K562 (cell line): Measurements from ENCODE around the gene BTN3A1. TPM values are rescaled to one million over a fixed set of nuclear protein-coding genes. Genes with fewer than 3 reads are reported as not detected.

Experiments used
- ATAC-seq: fragments of 200-7000 bp; cut with Tn5 transposase; 3 replicates; pipeline ENCODE4 v1.9.1; 2020; ENCODE audit warnings: moderate library complexity
- BruUV-seq: library from RNA; stranded (reverse); fragments of 400-500 nt; replicated peaks from 2 replicates; lab custom pipeline; 2021; lab: Mats Ljungman, UMichigan
- CTCF ChIA-PET: fragments of 300-600 bp; formaldehyde crosslinking; extraction: SDS; loops from one replicate; lab custom pipeline; 2021; ENCODE audit warnings: low intra/inter-chr PET ratio; lab: Yijun Ruan, JAX
- POLR2A ChIA-PET: fragments of 300-600, 350-650 bp; sonication (Branson Sonifier 250); formaldehyde crosslinking; extraction: SDS; loops from one replicate; lab custom pipeline; 2021; ENCODE audit warnings: antibody characterized with exemption, inconsistent platforms; lab: Yijun Ruan, JAX
- DNase-seq, 4 experiments: peaks; one replicate each; pipeline versions ENCODE4 v3.0.0 to v3.0.0-alpha.2; 2011 to 2018; ENCODE audit warnings: low spot score in 3 of 4, mixed read lengths in 3 of 4; ENCODE audit errors: extremely low read depth in 1 of 4
- FAIRE-seq: peaks from 2 replicates; lab custom pipeline; 2011; peaks lifted over from hg19 to GRCh38; lab: Jason Lieb, UNC
- H2AFZ ChIP-seq: 2 replicates; pipeline ENCODE4 v1.6.0; 2011; ENCODE audit warnings: low read depth, low read length, control low read depth, inconsistent platforms
- H3K27ac ChIP-seq: fragments of 200-600 bp; 3 replicates; pipeline ENCODE4 v1.8.0; 2011; ENCODE audit warnings: low read depth, mild to moderate bottlenecking, control low read depth, inconsistent platforms, low read length, moderate library complexity, mixed read lengths; ENCODE audit errors: extremely low read depth
- H3K27me3 ChIP-seq, 2 experiments: fragments of 300-600 bp in 1 of 2; 2 replicates in 1 of 2; 3 replicates in 1 of 2; pipeline versions ENCODE4 v1.6.0 to v1.8.0; 2011; ENCODE audit warnings: inconsistent platforms in 2 of 2, low read length in 2 of 2, mild to moderate bottlenecking in 1 of 2, mixed read lengths in 1 of 2, moderate library complexity in 1 of 2; ENCODE audit not compliant: control insufficient read depth in 2 of 2, insufficient read depth in 2 of 2
- H3K36me3 ChIP-seq: fragments of 300-600 bp; 3 replicates; pipeline ENCODE4 v1.8.0; 2011; ENCODE audit warnings: mild to moderate bottlenecking, low read length, inconsistent platforms; ENCODE audit not compliant: control insufficient read depth, insufficient read depth
- H3K4me1 ChIP-seq, 2 experiments: fragments of 200-600 bp in 1 of 2; replicated peaks in 1 of 2; 2 replicates in 1 of 2; 3 replicates in 1 of 2; pipeline versions ENCODE4 v1.5.1 to v1.8.0; 2011; ENCODE audit warnings: inconsistent platforms in 2 of 2, low read length in 2 of 2, mild to moderate bottlenecking in 1 of 2, mixed read lengths in 1 of 2, moderate library complexity in 1 of 2; ENCODE audit not compliant: control insufficient read depth in 2 of 2, insufficient read depth in 2 of 2
- H3K4me2 ChIP-seq: 2 replicates; pipeline ENCODE4 v1.6.1; 2011; ENCODE audit warnings: low read length, control low read depth, inconsistent platforms, mixed read lengths; ENCODE audit not compliant: insufficient read depth
- H3K4me3 ChIP-seq: fragments of 200-600 bp; sonication (generic), shearing (Covaris generic); 2 replicates; pipeline ENCODE4 v1.5.1; 2016; ENCODE audit warnings: control low read depth, inconsistent platforms
- H3K79me2 ChIP-seq: fragments of 200-600 bp; 3 replicates; pipeline ENCODE4 v1.8.0; 2011; ENCODE audit warnings: low read length, inconsistent platforms; ENCODE audit not compliant: control insufficient read depth, insufficient read depth
- H3K9ac ChIP-seq, 2 experiments: 2 replicates each; pipeline versions ENCODE4 v1.6.0 to v1.6.1; 2011; ENCODE audit warnings: low read depth in 2 of 2, low read length in 2 of 2, control low read depth in 1 of 2, inconsistent platforms in 1 of 2, mild to moderate bottlenecking in 1 of 2, mixed read lengths in 1 of 2; ENCODE audit not compliant: insufficient read depth in 1 of 2
- H3K9me1 ChIP-seq: one replicate; pipeline ENCODE4 v1.6.0; 2011; ENCODE audit warnings: inconsistent platforms, mild to moderate bottlenecking, low read length, moderate library complexity; ENCODE audit not compliant: control insufficient read depth, insufficient read depth
- H3K9me3 ChIP-seq: replicated peaks from 2 replicates; pipeline ENCODE4 v1.5.1; 2011; ENCODE audit warnings: low read depth, low read length, inconsistent platforms; ENCODE audit not compliant: control insufficient read depth, insufficient read depth
- H4K20me1 ChIP-seq: replicated peaks from 2 replicates; pipeline ENCODE4 v1.6.1; 2011; ENCODE audit warnings: low read length, inconsistent platforms, mixed read lengths; ENCODE audit not compliant: control insufficient read depth, insufficient read depth
- ARHGAP35 ChIP-seq: fragments of 450-650 bp; IDR thresholded peaks from 2 replicates; pipeline ENCODE4 v1.6.1; 2018; ENCODE audit not compliant: partially characterized antibody
- ATF4 ChIP-seq: fragments of 450-650 bp; formaldehyde crosslinking; IDR thresholded peaks from 2 replicates; pipeline ENCODE4 v1.4.0; 2022; ENCODE audit warnings: mild to moderate bottlenecking, moderate library complexity
- BRF1 ChIP-seq: IDR thresholded peaks from 3 replicates; pipeline ENCODE4 v1.6.1; 2011; ENCODE audit warnings: borderline replicate concordance, mild to moderate bottlenecking; ENCODE audit not compliant: insufficient read length; ENCODE audit errors: extremely low read depth
- GMEB1 ChIP-seq: fragments of 250-450 bp; sonication (Bioruptor Pico); IDR thresholded peaks from 2 replicates; pipeline ENCODE4 v1.4.0; 2020; ENCODE audit warnings: mild to moderate bottlenecking
- LCOR ChIP-seq: sonication (generic); formaldehyde crosslinking; IDR thresholded peaks from 2 replicates; pipeline ENCODE4 v1.8.0; 2022; ENCODE audit warnings: mild to moderate bottlenecking, missing genetic modification reagents
- NFRKB ChIP-seq: fragments of 450-650 bp; IDR thresholded peaks from 2 replicates; pipeline ENCODE4 v1.6.1; 2016; ENCODE audit warnings: low read depth
- POLR2A ChIP-seq: fragments of 450-650 bp; conservative IDR thresholded peaks from 2 replicates; pipeline ENCODE4 v1.6.1; 2016
- POLR3G ChIP-seq: IDR thresholded peaks from 2 replicates; pipeline ENCODE4 v1.6.1; 2011; ENCODE audit not compliant: insufficient read length, insufficient replicate concordance; ENCODE audit errors: extremely low read depth
- SP1 ChIP-seq: sonication (generic); formaldehyde crosslinking; IDR thresholded peaks from 2 replicates; pipeline ENCODE4 v1.8.1; 2022; ENCODE audit warnings: mild to moderate bottlenecking, missing genetic modification reagents
- SPI1 ChIP-seq: IDR thresholded peaks from 2 replicates; pipeline ENCODE4 v1.6.1; 2011; ENCODE audit warnings: low read depth, low read length, control low read depth, borderline replicate concordance
- SRSF1 ChIP-seq: fragments of 200-400 bp; formaldehyde crosslinking; IDR thresholded peaks from 2 replicates; pipeline ENCODE4 v1.6.1; 2017; ENCODE audit warnings: mild to moderate bottlenecking, low read depth, low read length, moderate library complexity
- TCF3 ChIP-seq: sonication (generic); formaldehyde crosslinking; IDR thresholded peaks from 2 replicates; pipeline ENCODE4 v1.4.0; 2020; ENCODE audit warnings: mild to moderate bottlenecking, missing genetic modification reagents
- TCF7 ChIP-seq: sonication (generic); IDR thresholded peaks from 2 replicates; pipeline ENCODE4 v1.6.1; 2016; ENCODE audit warnings: antibody characterized with exemption, borderline replicate concordance
- U2AF1 ChIP-seq: fragments of 200-400 bp; formaldehyde crosslinking; optimal IDR thresholded peaks from 2 replicates; pipeline ENCODE3; 2017; ENCODE audit warnings: mild to moderate bottlenecking, low read depth, low read length, moderate library complexity
- WGBS: fragments of 100-300 bp; shearing (Covaris generic); methylation state at CpG from one replicate; pipeline ENCODE4 v1.1.6; 2016; ENCODE audit warnings: low coverage, mixed read lengths; ENCODE audit not compliant: insufficient coverage; ENCODE audit errors: missing lambda C conversion rate; 5-methylcytosine and 5-hydroxymethylcytosine counted together
- in situ Hi-C: fragments of 300-500 bp; cut with MboI; formaldehyde crosslinking; loops from 4 replicates; pipeline ENCODE4 v1.15.0; 2018; ENCODE audit warnings: inconsistent platforms, mixed read lengths
- intact Hi-C: fragments of 100-400 bp; cut with micrococcal nuclease; formaldehyde crosslinking; loops from 2 replicates; pipeline ENCODE4 v1.14.2; 2022
- polyA plus RNA-seq, 8 experiments: library from polyadenylated mRNA; depleted of rRNA in 4 of 8; stranded (reverse) in 5 of 8; unstranded in 3 of 8; fragments of >200 nt; fragmentation: Nextera tagmentation in 2 of 8; fragmentation: Illumina TruSeq in 1 of 8; extraction: Ambion mirVana in 2 of 8; extraction: Trizol in 1 of 8; gene quantifications; 2 replicates each; pipeline versions ENCODE4 v1.2.1 to v1.2.3, GENCODE V29; 2011 to 2014; ENCODE audit warnings: inconsistent platforms in 1 of 8, missing spikeins in 1 of 8
- total RNA-seq, 7 experiments: library from RNA; depleted of rRNA in 6 of 7; stranded (reverse); fragments of >200 nt in 6 of 7; fragmentation: Illumina TruSeq in 2 of 7; extraction: Trizol in 2 of 7; gene quantifications; 2 replicates each; pipeline versions ENCODE4 v1.2.1 to v1.2.3, GENCODE V29; 2011 to 2021; ENCODE audit warnings: low replicate concordance in 1 of 7

Gene BTN3A1
- total and polyA plus RNA-seq, 9 of the 15 experiments (the other 6 are each of a cell fraction or from before 2014, with no cell fraction given) = 0.84 to 8.5 (median 3.9) TPM

GRCh38 chr6:26412954-26413353 is 10.9 kb downstream of the BTN3A1 start:
- no peak for ATAC-seq
- H3K4me1 ChIP-seq = peaks cover 3 to 5% of the 10 kb centered on the region in 2 experiments; a peak in 3 of 5 replicates
- no peaks in the 10 kb centered on the region for H3K27me3 ChIP-seq
- WGBS = 54% methylated on average over 4 of the region's 4 CpGs
- no peaks in the 10 kb centered on the region for H3K36me3 ChIP-seq
- no peaks in the 10 kb centered on the region for H3K9me1 ChIP-seq
- CTCF ChIA-PET = no interaction called here
- no peak overlapping the region for H2AFZ ChIP-seq
- peak overlapping the region in 1 of 2 experiments; percentile 30; a peak in 1 of 4 replicates for H3K9ac ChIP-seq
- no peak for TF ChIP-seq U2AF1
- 0 out of 2 replicates have a peak, but pooled peaks have one; percentile 15 for TF ChIP-seq SPI1
- TF ChIP-seq, all 486 proteins: peak for 1
- no TSS peak for BruUV-seq
- in situ Hi-C loops (no loop called here), intact Hi-C loops (no loop called here)
- H3K9me3 ChIP-seq = no peaks in the 10 kb centered on the region
- POLR2A ChIA-PET = interaction anchor here (0.6 to 1.2 kb wide), 2 partner anchors 18 to 69 kb away, joined by 3 to 4 read pairs; no protein-coding TSS in a partner anchor
- H3K4me2 ChIP-seq = no peak overlapping the region
- no peaks in the 10 kb centered on the region for H3K79me2 ChIP-seq
- H4K20me1 ChIP-seq = no peaks in the 10 kb centered on the region
- no peak for DNase-seq
- no peak overlapping the region for H3K4me3 ChIP-seq
- no peak overlapping the region for H3K27ac ChIP-seq
- no peak for FAIRE-seq

GRCh38 chr6:26414281-26414680 is 12.2 kb downstream of the BTN3A1 start:
- Histone ChIP-seq H3K36me3 (no peaks in the 10 kb centered on the region), H3K27ac (no peak overlapping the region), H3K27me3 (no peaks in the 10 kb centered on the region), H4K20me1 (no peaks in the 10 kb centered on the region), H3K79me2 (no peaks in the 10 kb centered on the region), H3K4me3 (no peak overlapping the region), H3K9ac (no peak overlapping the region), H3K4me2 (no peak overlapping the region; the same call in 1 of the 2 replicates), H3K9me1 (no peaks in the 10 kb centered on the region), H2AFZ (no peak overlapping the region), H3K4me1 (peaks cover 2 to 5% of the 10 kb centered on the region in 2 experiments; a peak in 3 of 5 replicates), H3K9me3 (no peaks in the 10 kb centered on the region)
- CTCF ChIA-PET = interaction anchor here (0.6 kb wide), 1 partner anchor 235 kb away, joined by 3 read pairs; no protein-coding TSS in a partner anchor
- BruUV-seq = no TSS peak
- intact Hi-C loops (no loop called here), in situ Hi-C loops (no loop called here)
- ATAC-seq (peak; percentile 67), FAIRE-seq (peak; percentile 60), DNase-seq (peak in 1 of 4 experiments; percentile 48)
- 5% methylated on average over 3 of the region's 3 CpGs for WGBS
- POLR2A ChIA-PET = interaction anchor here (0.7 to 1.1 kb wide), 5 partner anchors 11 to 198 kb away, joined by 3 to 6 read pairs (median 3); a partner anchor contains a TSS
- TF ChIP-seq GMEB1 (no peak), NFRKB (no peak), TCF7 (no peak), LCOR (CRISPR knock-in tag) (no peak), ATF4 (CRISPR knock-in tag) (0 out of 2 replicates have a peak, but pooled peaks have one; percentile 3), POLR2A (no peak), SP1 (no peak), POLR3G (no peak), BRF1 (no peak), ARHGAP35 (no peak), TCF3 (CRISPR knock-in tag) (0 out of 2 replicates have a peak, but pooled peaks have one; percentile 29), SRSF1 (no peak)
